ENCODE measurements around the gene GSTO1.
A peak's percentile ranks its signal among the peaks of the same experiment; 100 is the strongest.

The GSTO1 gene

GRCh38 chr10:104276192-104276591 is 21.5 kb downstream of the GSTO1 start:
- no peak for DNase-seq (ENCODE audit: low spot score)

- no peak for DNase-seq (ENCODE audit: low spot score)
Observed at GRCh38 chr10:104277785-104278184, 23.1 kb downstream of the GSTO1 start.

GRCh38 chr10:104279550-104280259 is 25.0 kb downstream of the GSTO1 start:
- DNase-seq (ENCODE audit: low spot score), result no peak

GRCh38 chr10:104281694-104282093 is 27.0 kb downstream of the GSTO1 start:
- no peak for DNase-seq (ENCODE audit: low spot score)

GRCh38 chr10:104284846-104285245 is 30.2 kb downstream of the GSTO1 start:
- DNase-seq (ENCODE audit: low spot score), result no peak

- no peak for DNase-seq (ENCODE audit: low spot score)
Observed at GRCh38 chr10:104286939-104287338, 32.2 kb downstream of the GSTO1 start.

- no peak for DNase-seq (ENCODE audit: low spot score)
Observed at GRCh38 chr10:104288355-104288754, 33.7 kb downstream of the GSTO1 start.

- DNase-seq (ENCODE audit: low spot score), result peak; percentile 92
Observed at GRCh38 chr10:104291439-104291951, 36.8 kb downstream of the GSTO1 start.

GRCh38 chr10:104293011-104293410 is 38.3 kb downstream of the GSTO1 start:
- DNase-seq (ENCODE audit: low spot score), result no peak

- DNase-seq (ENCODE audit: low spot score), result no peak
Observed at GRCh38 chr10:104293781-104294321, 39.2 kb downstream of the GSTO1 start.

GRCh38 chr10:104296687-104297436 is 42.2 kb downstream of the GSTO1 start:
- DNase-seq (ENCODE audit: low spot score), result no peak

GRCh38 chr10:104297697-104298660 is 43.3 kb downstream of the GSTO1 start:
- DNase-seq (ENCODE audit: low spot score), result no peak

- no peak for DNase-seq (ENCODE audit: low spot score)
Observed at GRCh38 chr10:104299031-104299904, 44.6 kb downstream of the GSTO1 start.

GRCh38 chr10:104300002-104300735 is 45.5 kb downstream of the GSTO1 start:
- DNase-seq (ENCODE audit: low spot score), result peak; percentile 78

- DNase-seq (ENCODE audit: low spot score), result peak; percentile 94
Observed at GRCh38 chr10:104300736-104301292, 46.1 kb downstream of the GSTO1 start.

- no peak for DNase-seq (ENCODE audit: low spot score)
Observed at GRCh38 chr10:104301907-104302690, 47.4 kb downstream of the GSTO1 start.

GRCh38 chr10:104303594-104304355 is 49.1 kb downstream of the GSTO1 start:
- no peak for DNase-seq (ENCODE audit: low spot score)

- no peak for DNase-seq (ENCODE audit: low spot score)
Observed at GRCh38 chr10:104304356-104304745, 49.7 kb downstream of the GSTO1 start.

All from AG08395 (cell line).